ENCODE measurements around the gene TNFSF8. TPM values are rescaled to one million over a fixed set of nuclear protein-coding genes. Genes with fewer than 3 reads are reported as not detected.

The TNFSF8 gene
- total RNA-seq, 1 donor from 2014 or later, result not detected

- TF ChIP-seq, protein P1, sequence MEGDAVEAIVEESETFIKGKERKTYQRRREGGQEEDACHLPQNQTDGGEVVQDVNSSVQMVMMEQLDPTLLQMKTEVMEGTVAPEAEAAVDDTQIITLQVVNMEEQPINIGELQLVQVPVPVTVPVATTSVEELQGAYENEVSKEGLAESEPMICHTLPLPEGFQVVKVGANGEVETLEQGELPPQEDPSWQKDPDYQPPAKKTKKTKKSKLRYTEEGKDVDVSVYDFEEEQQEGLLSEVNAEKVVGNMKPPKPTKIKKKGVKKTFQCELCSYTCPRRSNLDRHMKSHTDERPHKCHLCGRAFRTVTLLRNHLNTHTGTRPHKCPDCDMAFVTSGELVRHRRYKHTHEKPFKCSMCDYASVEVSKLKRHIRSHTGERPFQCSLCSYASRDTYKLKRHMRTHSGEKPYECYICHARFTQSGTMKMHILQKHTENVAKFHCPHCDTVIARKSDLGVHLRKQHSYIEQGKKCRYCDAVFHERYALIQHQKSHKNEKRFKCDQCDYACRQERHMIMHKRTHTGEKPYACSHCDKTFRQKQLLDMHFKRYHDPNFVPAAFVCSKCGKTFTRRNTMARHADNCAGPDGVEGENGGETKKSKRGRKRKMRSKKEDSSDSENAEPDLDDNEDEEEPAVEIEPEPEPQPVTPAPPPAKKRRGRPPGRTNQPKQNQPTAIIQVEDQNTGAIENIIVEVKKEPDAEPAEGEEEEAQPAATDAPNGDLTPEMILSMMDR (IDR thresholded peaks at IDR 0.05; ENCODE audit: insufficient read depth, low read length, severe bottlenecking), result no peak
- Histone ChIP-seq H3K4me3 (ENCODE audit: low read depth, low read length) (no peak overlapping the region), H3K36me3 (ENCODE audit: control insufficient read depth, insufficient read depth, low read length) (no peaks in the 10 kb centered on the region), H3K27me3 (ENCODE audit: control insufficient read depth, insufficient read depth, low read length) (no peaks in the 10 kb centered on the region)
- DNase-seq (ENCODE audit: low read depth) (no peak), FAIRE-seq (no peak)
Observed at GRCh38 chr9:114897196-114897595, 33.2 kb downstream of the TNFSF8 start.

- DNase-seq (ENCODE audit: low read depth) (no peak), FAIRE-seq (no peak)
- Histone ChIP-seq H3K4me3 (ENCODE audit: low read depth, low read length) (no peak overlapping the region), H3K36me3 (ENCODE audit: control insufficient read depth, insufficient read depth, low read length) (no peaks in the 10 kb centered on the region), H3K27me3 (ENCODE audit: control insufficient read depth, insufficient read depth, low read length) (no peaks in the 10 kb centered on the region)
- TF ChIP-seq, protein P1 (IDR thresholded peaks at IDR 0.05; ENCODE audit: insufficient read depth, low read length, severe bottlenecking), result no peak
Observed at GRCh38 chr9:114896344-114896743, 34.0 kb downstream of the TNFSF8 start.

DNA sequence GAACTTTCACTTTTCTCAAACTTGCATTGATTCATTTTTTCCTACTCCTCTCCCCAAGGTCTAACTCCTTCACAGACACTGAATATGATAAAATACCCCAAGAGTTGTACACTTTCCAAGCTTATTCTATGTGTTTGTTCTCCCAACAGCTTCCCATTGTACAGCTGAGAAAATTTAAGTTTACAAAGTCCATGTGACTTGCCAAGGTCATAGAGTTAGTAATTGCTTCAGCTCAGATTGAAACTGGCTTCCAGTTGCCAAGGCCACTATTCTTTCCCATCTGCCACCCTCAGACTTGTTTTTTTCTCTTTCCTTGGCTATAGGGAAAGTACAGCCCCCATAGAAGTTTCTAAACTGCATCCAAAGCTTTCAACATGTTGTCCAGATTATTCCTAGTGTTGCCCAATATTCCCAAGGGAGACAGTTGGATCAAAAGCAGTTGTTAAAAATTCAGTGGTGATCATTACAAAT lies 34.8 kb downstream of the TNFSF8 start:
- H3K27me3 ChIP-seq (ENCODE audit: control insufficient read depth, insufficient read depth, low read length), result no peaks in the 10 kb centered on the region
- H3K36me3 ChIP-seq (ENCODE audit: control insufficient read depth, insufficient read depth, low read length), result no peaks in the 10 kb centered on the region
- DNase-seq (ENCODE audit: low read depth), result no peak
- TF ChIP-seq, protein P1 (IDR thresholded peaks at IDR 0.05; ENCODE audit: insufficient read depth, low read length, severe bottlenecking), result no peak
- FAIRE-seq, result no peak
- no peak overlapping the region for H3K4me3 ChIP-seq (ENCODE audit: low read depth, low read length)

DNA sequence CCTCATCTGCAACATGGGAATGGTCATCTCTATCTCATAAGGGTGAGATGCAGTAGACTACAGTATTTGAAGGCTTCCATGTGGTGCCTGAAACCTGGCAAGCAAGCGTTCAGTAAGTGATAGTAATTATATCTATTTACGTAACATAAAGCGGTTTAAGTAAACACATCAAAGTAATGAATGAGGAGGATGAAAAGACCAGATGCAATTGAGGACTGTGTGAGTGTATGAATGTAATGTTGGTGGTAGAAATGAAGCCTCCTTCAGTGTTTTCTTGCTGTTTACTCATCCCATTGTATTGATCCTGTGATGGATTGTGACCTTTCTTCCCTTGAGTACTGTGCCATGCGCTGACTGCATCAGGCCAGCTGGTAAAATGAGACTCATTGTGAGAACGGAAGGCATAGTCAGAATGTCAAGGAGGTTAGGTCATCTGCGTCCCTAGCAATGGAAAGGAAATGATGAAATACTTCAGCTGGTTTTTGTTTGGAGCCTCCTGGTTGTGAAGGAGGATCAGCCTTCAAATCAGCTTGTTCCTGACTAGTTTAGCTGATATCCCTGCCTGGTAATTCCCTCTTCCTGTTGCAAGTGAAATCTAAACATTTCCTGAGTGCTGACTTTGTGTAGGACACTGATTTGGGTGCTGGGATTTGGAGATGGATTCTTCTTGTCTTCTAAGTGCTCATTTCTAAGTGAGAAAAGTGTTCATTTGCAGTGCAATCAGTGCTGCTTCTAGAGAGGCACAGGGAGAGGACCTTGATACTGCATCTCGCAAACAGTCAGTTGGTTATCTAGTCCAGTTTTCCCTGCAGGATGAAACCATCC lies 35.6 kb downstream of the TNFSF8 start:
- no peak overlapping the region for H3K4me3 ChIP-seq (ENCODE audit: low read depth, low read length)
- no peaks in the 10 kb centered on the region for H3K27me3 ChIP-seq (ENCODE audit: control insufficient read depth, insufficient read depth, low read length)
- FAIRE-seq (peak; percentile 87), DNase-seq (ENCODE audit: low read depth) (peak; percentile 93)
- H3K36me3 ChIP-seq (ENCODE audit: control insufficient read depth, insufficient read depth, low read length), result no peaks in the 10 kb centered on the region
- TF ChIP-seq, protein P1 (IDR thresholded peaks at IDR 0.05; ENCODE audit: insufficient read depth, low read length, severe bottlenecking), result no peak

GRCh38 chr9:114894206-114894605 lies 36.2 kb downstream of the TNFSF8 start:
- Histone ChIP-seq H3K4me3 (ENCODE audit: low read depth, low read length) (no peak overlapping the region), H3K36me3 (ENCODE audit: control insufficient read depth, insufficient read depth, low read length) (no peaks in the 10 kb centered on the region), H3K27me3 (ENCODE audit: control insufficient read depth, insufficient read depth, low read length) (no peaks in the 10 kb centered on the region)
- FAIRE-seq, result no peak
- DNase-seq (ENCODE audit: low read depth), result no peak
- TF ChIP-seq, protein P1 (IDR thresholded peaks at IDR 0.05; ENCODE audit: insufficient read depth, low read length, severe bottlenecking), result no peak
